HG03521 (cell line): Measurements from ENCODE around the gene GMIP.

ENCODE experiments used
- ATAC-seq: cut with Tn5 transposase; IDR thresholded peaks from one replicate; pipeline ENCODE4 v1.9.1; 2021; ENCODE audit warnings: mild to moderate bottlenecking, moderate library complexity; ENCODE audit not compliant: unreplicated experiment

Gene GMIP

DNA sequence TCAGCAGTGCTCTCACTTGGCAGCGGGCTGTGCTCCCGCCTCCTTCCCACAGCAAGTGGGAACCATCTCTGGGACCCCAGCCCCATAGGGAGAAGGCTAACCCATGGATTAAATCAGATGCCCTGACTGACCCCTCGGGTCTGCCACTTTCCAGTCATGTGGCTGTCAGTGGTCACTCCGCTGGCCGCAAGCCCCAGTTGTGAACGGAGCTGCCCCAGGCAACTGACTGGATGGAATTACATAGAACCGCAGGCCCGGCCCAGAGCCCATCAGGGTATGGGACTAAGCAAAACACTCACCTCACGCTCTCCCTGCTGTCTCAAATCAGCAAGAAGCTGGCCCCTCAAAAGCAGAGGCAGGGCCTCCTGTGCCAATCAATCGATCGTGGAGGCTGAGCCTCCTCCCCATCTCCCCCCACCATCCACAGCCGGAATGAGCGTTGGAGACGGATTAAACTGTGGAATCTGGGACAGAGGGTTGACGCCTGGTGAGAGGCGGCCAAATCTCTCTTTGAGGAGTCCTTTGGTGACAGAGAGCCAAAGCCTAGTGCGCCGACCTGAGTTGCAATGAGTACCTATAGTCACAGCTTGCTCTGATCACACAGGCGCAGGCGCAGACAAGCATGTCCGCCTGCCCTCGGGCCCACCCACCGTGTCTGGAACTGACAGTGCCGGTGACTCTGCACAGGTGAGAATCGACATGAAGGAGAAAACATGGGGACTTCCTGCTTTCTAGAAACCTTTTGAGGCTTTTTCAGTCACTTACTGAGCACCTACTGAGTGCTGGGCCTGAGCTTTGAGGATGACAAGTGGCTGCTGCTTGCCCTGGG lies 63.7 kb downstream of the GMIP start:
- no peak for ATAC-seq
